Cardiac fibroblast (primary cell): ENCODE measurements around the gene TMBIM4.
"Not testable (repeated sequence)": the region's sequence is repeated elsewhere in the genome, so short reads cannot be mapped to it uniquely, and the experiment has no call there.

Source experiments
- DNase-seq, 2 donors: peaks; one replicate each; pipeline versions ENCODE4 v3.0.0 to v3.0.0-alpha.2; 2010; ENCODE audit warnings: low read depth in 2 of 2
- H3K4me3 ChIP-seq, 2 donors: replicated peaks in 1 of 2; 1 replicate in 1 of 2; 2 replicates in 1 of 2; pipeline ENCODE4 v1.5.1; 2011; ENCODE audit warnings: low read depth in 2 of 2, low read length in 2 of 2, mild to moderate bottlenecking in 2 of 2, moderate library complexity in 1 of 2
- TF ChIP-seq, protein P1 (sequence below): IDR thresholded peaks from one replicate; pipeline ENCODE4 v1.5.1; 2011; ENCODE audit warnings: low read depth, mild to moderate bottlenecking, low read length, inconsistent platforms

TMBIM4 gene

DNA sequence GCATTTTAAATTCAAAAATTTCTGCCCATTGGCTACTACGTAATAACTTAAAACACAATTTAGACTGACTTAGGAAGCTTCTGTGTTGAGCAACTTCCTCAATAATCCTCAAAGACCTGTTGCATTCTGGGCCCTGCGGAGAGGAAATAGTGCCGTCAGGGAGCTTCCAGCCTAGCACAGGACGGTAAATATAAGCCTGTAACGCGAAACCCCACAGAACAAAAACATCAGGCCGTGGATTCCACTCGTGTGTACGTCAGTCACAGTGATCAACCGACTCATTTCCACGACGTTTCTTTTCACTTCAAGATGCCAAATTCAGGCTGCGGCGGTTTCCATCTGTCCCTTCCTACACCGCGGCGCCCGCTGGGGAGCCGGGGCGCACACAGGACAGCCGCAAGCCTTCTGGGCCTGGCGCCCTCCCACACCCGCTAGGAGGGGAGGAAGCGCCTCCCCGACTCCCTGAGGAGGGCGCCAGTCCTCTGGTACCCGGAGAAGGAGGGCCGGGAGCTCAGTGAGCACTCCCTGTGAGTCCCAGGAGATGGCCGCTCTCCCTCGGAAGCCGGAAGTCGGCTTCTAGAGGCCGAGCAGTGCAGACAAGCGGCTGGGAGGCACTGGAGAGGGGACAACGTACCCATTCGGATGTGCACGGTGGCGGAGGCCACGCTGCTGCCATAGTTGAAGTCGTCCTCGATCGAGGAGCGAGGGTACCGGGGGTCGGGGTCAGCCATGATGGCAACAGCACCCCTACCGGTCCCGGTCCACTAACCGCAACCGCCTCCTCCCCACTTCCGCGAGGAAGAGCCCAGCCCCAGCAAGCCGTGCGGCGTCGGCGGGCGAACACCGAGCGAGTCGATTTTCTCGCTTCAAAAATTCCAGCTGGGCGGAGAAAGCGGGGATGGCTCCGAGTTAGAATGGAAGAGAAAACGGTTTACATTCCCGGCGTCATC is at the start of gene TMBIM4:
Gene TMBIM4 (minus strand): TSS at position 776 of the 950 bp plus-strand sequence. CDS start 45 bp downstream, at position 731.
- TF ChIP-seq, protein P1, sequence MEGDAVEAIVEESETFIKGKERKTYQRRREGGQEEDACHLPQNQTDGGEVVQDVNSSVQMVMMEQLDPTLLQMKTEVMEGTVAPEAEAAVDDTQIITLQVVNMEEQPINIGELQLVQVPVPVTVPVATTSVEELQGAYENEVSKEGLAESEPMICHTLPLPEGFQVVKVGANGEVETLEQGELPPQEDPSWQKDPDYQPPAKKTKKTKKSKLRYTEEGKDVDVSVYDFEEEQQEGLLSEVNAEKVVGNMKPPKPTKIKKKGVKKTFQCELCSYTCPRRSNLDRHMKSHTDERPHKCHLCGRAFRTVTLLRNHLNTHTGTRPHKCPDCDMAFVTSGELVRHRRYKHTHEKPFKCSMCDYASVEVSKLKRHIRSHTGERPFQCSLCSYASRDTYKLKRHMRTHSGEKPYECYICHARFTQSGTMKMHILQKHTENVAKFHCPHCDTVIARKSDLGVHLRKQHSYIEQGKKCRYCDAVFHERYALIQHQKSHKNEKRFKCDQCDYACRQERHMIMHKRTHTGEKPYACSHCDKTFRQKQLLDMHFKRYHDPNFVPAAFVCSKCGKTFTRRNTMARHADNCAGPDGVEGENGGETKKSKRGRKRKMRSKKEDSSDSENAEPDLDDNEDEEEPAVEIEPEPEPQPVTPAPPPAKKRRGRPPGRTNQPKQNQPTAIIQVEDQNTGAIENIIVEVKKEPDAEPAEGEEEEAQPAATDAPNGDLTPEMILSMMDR: peak; percentile 53
- peak within 1 kb of the TSS; percentile 66 to 88 for H3K4me3 ChIP-seq
- peak; percentile 96 to 97 for DNase-seq

DNA sequence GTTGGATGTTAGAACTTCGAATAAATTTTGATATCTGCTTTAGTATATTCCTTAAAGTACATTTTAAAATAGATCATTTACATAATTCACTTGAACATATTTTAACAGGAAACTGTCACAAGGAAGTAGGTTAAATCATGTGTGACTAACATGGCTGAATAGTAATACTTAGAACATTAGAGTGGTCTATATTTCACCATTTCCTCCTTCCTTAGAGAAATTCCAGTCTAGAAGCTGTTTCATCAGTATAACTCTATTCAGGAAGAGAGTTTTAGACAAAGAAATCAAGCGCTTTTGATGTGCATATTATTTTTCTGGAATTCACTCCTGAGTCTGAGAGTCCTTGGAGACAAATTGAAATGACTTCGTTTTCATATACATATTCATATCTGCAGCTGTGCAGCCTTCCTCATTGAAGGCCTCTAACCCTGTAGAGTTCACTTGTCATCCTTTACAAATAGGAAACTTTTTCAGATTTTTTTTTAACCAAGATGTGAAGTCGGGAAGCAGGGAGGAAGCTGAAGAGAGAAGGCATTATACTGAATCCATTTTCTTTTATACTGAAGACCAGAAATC is 47.6 kb upstream of the TMBIM4 start:
- TF ChIP-seq, protein P1: no peak
- no peak overlapping the region for H3K4me3 ChIP-seq
- DNase-seq: peak in 1 of 2 donors; percentile 36

GRCh38 chr12:66213011-66213410 is 43.2 kb upstream of the TMBIM4 start:
- DNase-seq, H3K4me3 ChIP-seq: not testable (repeated sequence)

DNA sequence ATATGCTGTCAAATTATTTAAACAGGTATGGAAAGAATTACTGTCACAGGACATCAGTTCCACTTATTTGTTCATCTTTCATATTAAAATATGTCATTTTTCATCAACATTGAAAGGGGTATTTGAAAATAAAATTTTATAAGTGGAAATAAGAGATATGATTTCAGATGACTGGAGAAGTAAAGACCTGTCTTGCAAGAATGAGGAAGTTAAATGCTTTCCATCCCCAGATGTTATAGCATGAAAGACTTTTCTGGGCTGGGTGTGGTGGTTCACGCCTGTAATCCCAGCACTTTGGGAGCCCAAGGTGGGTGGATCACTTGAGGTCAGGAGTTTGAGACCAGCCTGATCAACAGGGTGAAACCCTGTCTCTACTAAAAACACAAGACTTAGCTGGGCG is 41.8 kb upstream of the TMBIM4 start:
- not testable (repeated sequence) for DNase-seq, H3K4me3 ChIP-seq

- H3K4me3 ChIP-seq: no peak overlapping the region
- DNase-seq: peak; percentile 48
- TF ChIP-seq, protein P1: no peak
These were observed 41.0 kb upstream of the TMBIM4 start for GRCh38 chr12:66210840-66211239.

DNA sequence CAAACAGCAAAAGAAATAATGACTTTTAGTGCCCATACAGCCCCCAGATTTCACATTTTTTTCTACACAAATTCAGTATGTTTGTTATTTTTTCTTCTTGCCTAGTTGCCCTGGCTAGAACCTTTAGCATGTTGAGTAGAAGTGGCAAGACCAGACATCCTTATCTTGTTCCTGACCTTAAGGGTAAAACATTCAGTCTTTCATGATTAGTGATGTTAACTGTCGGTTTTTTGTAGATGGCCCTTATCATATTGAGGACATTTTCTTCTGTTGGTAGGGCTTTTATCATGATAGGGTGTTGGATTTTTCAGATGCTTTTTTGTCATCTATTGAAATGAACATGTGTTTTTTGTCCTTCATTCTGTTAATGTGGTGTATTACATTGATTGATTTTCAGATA is 36.3 kb upstream of the TMBIM4 start:
- no peak overlapping the region for H3K4me3 ChIP-seq
- TF ChIP-seq, protein P1: no peak
- no peak for DNase-seq

GRCh38 chr12:66203820-66204219 is 34.0 kb upstream of the TMBIM4 start:
- TF ChIP-seq, protein P1: no peak
- H3K4me3 ChIP-seq: no peak overlapping the region
- no peak for DNase-seq
